PC-3 (cell line): ENCODE measurements around the gene WDR91.

Source experiments
- CTCF ChIP-seq: fragments of 300-600 bp; sonication (generic); conservative IDR thresholded peaks from 2 replicates; pipeline ENCODE4 v1.5.1; 2017; ENCODE audit warnings: antibody characterized with exemption, low read depth, mild to moderate bottlenecking, low read length
- EZH2 ChIP-seq: fragments of 300-600 bp; sonication (generic); IDR thresholded peaks from one replicate; pipeline ENCODE4 v1.6.1; 2017; ENCODE audit warnings: antibody characterized with exemption, mild to moderate bottlenecking, low read length; ENCODE audit not compliant: unreplicated experiment
- EZH2phosphoT487 ChIP-seq: fragments of 300-600 bp; sonication (generic); IDR thresholded peaks from 2 replicates; pipeline ENCODE4 v1.6.1; 2018; ENCODE audit warnings: mild to moderate bottlenecking, antibody characterized with exemption, low read length, borderline replicate concordance

GRCh38 chr7:135257790-135258189, 46.5 kb upstream of the WDR91 start:
- no peak for TF ChIP-seq CTCF
- no peak for TF ChIP-seq EZH2
- no peak for TF ChIP-seq EZH2phosphoT487
